ENCODE results near the gene HTR3C.

The HTR3C gene

DNA sequence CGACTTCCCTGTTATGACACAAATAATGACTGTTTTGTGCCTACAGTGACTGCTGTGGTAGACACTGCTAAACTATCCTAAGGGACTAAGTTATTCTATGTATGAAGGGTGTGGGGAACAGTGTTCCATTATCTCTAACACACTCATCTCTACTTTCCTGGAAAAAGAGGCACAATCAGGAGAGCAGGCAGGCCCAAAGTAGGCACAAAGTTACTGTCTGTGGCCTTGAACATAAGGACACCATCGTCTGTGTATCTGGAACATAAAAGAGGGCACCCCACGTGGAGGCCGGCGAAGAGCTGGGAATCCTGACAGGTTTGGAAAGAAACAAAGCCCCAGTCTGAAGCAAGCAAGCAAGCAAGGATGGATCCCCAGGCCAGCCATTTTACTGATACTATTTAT is 36.7 kb upstream of the HTR3C start:
- Histone ChIP-seq H3K9me3 (ENCODE audit: low read length) (no peaks in the 10 kb centered on the region), H3F3A (ENCODE audit: insufficient read depth, low read length) (no peaks in the 10 kb centered on the region), H4K20me1 (ENCODE audit: insufficient read depth, low read length) (no peaks in the 10 kb centered on the region), H3K4me1 (ENCODE audit: insufficient read depth, low read length, severe bottlenecking) (peaks cover 33% of the 10 kb centered on the region), H3K9me2 (ENCODE audit: low read depth, low read length) (no peaks in the 10 kb centered on the region), H3K27ac (ENCODE audit: low read depth, low read length, poor library complexity, severe bottlenecking) (peak overlapping the region; percentile 35), H3K27me3 (ENCODE audit: insufficient read depth, low read length) (no peaks in the 10 kb centered on the region), H3K4me3 (ENCODE audit: low read depth, low read length, poor library complexity, severe bottlenecking) (peak overlapping the region; percentile 87), H3K79me2 (ENCODE audit: insufficient read depth, low read length) (no peaks in the 10 kb centered on the region), H3K4me2 (ENCODE audit: low read length) (peak overlapping the region; percentile 86), H2AFZ (ENCODE audit: low read length) (no peak overlapping the region), H3K9ac (ENCODE audit: low read length) (peak overlapping the region; percentile 13; the same call in 1 of the 2 replicates), H3K36me3 (ENCODE audit: insufficient read depth, low read length) (peaks cover 29% of the 10 kb centered on the region)
- no peak for TF ChIP-seq EZH2 (IDR thresholded peaks at IDR 0.05; ENCODE audit: borderline replicate concordance, low read length)
- TF ChIP-seq, protein P1, sequence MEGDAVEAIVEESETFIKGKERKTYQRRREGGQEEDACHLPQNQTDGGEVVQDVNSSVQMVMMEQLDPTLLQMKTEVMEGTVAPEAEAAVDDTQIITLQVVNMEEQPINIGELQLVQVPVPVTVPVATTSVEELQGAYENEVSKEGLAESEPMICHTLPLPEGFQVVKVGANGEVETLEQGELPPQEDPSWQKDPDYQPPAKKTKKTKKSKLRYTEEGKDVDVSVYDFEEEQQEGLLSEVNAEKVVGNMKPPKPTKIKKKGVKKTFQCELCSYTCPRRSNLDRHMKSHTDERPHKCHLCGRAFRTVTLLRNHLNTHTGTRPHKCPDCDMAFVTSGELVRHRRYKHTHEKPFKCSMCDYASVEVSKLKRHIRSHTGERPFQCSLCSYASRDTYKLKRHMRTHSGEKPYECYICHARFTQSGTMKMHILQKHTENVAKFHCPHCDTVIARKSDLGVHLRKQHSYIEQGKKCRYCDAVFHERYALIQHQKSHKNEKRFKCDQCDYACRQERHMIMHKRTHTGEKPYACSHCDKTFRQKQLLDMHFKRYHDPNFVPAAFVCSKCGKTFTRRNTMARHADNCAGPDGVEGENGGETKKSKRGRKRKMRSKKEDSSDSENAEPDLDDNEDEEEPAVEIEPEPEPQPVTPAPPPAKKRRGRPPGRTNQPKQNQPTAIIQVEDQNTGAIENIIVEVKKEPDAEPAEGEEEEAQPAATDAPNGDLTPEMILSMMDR (IDR thresholded peaks at IDR 0.05; ENCODE audit: low read length): no peak

DNA sequence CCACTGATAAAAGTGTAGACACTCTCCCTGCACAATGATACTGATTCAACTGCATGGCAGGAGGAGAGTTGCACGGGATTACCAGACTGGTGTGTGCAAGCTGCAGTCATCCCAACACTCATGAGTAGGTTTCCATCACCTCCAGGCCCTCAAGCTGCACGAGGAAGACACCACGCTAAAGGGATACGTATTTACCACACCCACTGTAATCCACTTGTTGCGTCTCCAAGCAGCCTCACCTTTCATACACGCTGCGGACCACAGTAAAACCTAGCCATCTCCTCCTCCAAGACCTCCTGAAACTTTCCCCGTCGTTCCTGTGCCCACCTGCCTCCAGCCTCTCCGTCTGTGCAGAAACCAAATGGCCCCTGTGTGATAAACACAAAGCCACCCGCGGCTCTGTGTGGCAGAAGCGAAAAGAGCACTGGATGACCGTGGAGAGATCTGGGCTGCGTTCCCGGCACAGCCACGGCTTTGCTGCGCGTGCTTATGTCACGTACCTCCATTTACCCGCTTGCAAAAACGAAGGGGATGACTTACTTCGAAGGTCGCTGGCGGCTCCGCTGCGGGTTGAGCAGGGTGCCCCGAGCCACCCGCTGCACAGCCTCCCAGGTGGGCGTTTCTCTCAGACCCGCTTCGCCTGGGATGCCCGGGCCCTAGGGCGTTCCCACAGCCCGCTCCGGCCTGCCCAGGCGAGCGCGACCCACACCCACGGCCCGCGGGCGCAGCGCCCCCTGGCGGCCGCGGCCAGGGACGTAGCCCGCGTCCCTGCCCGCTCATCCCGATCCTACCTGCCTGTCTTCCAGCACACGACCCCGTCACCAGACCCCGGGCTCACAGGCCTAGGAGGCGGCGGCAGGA is 35.8 kb upstream of the HTR3C start:
- Histone ChIP-seq H3K27ac (ENCODE audit: low read depth, low read length, poor library complexity, severe bottlenecking) (peak overlapping the region; percentile 35), H4K20me1 (ENCODE audit: insufficient read depth, low read length) (no peaks in the 10 kb centered on the region), H3K9me3 (ENCODE audit: low read length) (no peaks in the 10 kb centered on the region), H3K79me2 (ENCODE audit: insufficient read depth, low read length) (no peaks in the 10 kb centered on the region), H3K4me3 (ENCODE audit: low read depth, low read length, poor library complexity, severe bottlenecking) (peak overlapping the region; percentile 87), H3K9ac (ENCODE audit: low read length) (peak overlapping the region; percentile 87), H3K4me2 (ENCODE audit: low read length) (peak overlapping the region; percentile 86), H3K36me3 (ENCODE audit: insufficient read depth, low read length) (peaks cover 21% of the 10 kb centered on the region), H3K4me1 (ENCODE audit: insufficient read depth, low read length, severe bottlenecking) (peaks cover 33% of the 10 kb centered on the region), H3F3A (ENCODE audit: insufficient read depth, low read length) (no peaks in the 10 kb centered on the region), H3K27me3 (ENCODE audit: insufficient read depth, low read length) (no peaks in the 10 kb centered on the region), H2AFZ (ENCODE audit: low read length) (peak overlapping the region; percentile 79; the same call in 1 of the 2 replicates), H3K9me2 (ENCODE audit: low read depth, low read length) (no peaks in the 10 kb centered on the region)
- TF ChIP-seq, protein P1 (IDR thresholded peaks at IDR 0.05; ENCODE audit: low read length): peak; percentile 100
- no peak for TF ChIP-seq EZH2 (IDR thresholded peaks at IDR 0.05; ENCODE audit: borderline replicate concordance, low read length)

DNA sequence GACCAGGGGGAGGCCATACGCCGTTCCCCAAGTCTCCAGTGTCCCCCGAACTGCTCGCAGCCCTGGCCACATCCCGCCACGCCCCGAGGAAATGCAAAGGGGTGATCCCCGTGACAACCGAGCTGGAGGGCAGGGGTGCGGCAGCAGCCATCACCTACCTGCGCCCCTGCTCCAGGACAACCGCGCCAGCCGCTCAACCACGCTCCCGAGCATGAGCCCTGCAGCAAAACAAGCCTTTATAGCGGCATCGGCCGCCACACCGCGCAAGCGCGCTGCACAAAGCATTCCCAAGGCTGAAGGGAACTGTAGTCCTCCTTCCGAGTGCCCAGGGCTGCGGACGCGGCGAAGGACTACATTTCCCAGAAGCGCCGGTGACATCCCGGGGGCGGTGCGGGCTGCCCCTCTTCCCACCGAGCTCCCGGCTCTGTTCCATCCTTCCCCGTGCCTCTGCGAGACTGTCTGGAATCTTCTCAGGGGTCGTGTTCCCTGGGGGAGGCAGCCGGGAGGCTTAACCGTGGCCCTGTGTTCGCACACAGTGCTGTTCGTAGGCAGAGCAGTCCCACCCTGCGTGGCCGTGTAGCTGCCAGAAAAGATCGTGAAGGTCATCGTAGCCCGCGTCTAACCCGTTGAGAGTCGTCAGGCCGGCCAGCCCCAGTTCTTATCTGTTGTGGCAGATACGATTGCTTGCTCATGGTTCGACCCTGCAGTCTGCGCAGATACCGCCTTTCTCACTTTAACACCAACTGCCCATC is 35.0 kb upstream of the HTR3C start, which contains the start of gene ABCC5:
Gene ABCC5 (minus strand): TSS at position 213 of the 752 bp plus-strand sequence. CDS start 3,492 bp downstream, outside the sequence.
- Histone ChIP-seq H3K9me2 (ENCODE audit: low read depth, low read length) (no peaks in the 10 kb centered on the region), H3K9me3 (ENCODE audit: low read length) (no peaks in the 10 kb centered on the region), H4K20me1 (ENCODE audit: insufficient read depth, low read length) (no peaks in the 10 kb centered on the region), H2AFZ (ENCODE audit: low read length) (peak within 1 kb of the TSS; percentile 79), H3K4me2 (ENCODE audit: low read length) (peak within 1 kb of the TSS; percentile 86), H3K27ac (ENCODE audit: low read depth, low read length, poor library complexity, severe bottlenecking) (peak within 1 kb of the TSS; percentile 35), H3K4me1 (ENCODE audit: insufficient read depth, low read length, severe bottlenecking) (peaks cover 33% of the 10 kb centered on the region), H3F3A (ENCODE audit: insufficient read depth, low read length) (no peaks in the 10 kb centered on the region), H3K36me3 (ENCODE audit: insufficient read depth, low read length) (peaks cover 13% of the 10 kb centered on the region; the same call in 1 of the 2 replicates), H3K79me2 (ENCODE audit: insufficient read depth, low read length) (no peaks in the 10 kb centered on the region), H3K4me3 (ENCODE audit: low read depth, low read length, poor library complexity, severe bottlenecking) (peak within 1 kb of the TSS; percentile 87), H3K9ac (ENCODE audit: low read length) (peak within 1 kb of the TSS; percentile 87), H3K27me3 (ENCODE audit: insufficient read depth, low read length) (no peaks in the 10 kb centered on the region)
- TF ChIP-seq, protein P1 (IDR thresholded peaks at IDR 0.05; ENCODE audit: low read length): peak; percentile 56; the same call in 1 of the 2 replicates
- no peak for TF ChIP-seq EZH2 (IDR thresholded peaks at IDR 0.05; ENCODE audit: borderline replicate concordance, low read length)

Data from OCI-LY1 (cell line).